ENCODE measurements around the gene SORCS2.

GRCh38 chr4:7444731-7445130, 252.4 kb downstream of the SORCS2 start:
- TF ChIP-seq CTCF (IDR thresholded peaks at IDR 0.05) (no peak), POLR2AphosphoS5 (IDR thresholded peaks at IDR 0.05) (no peak), POLR2A (IDR thresholded peaks at IDR 0.05) (no peak), EP300 (IDR thresholded peaks at IDR 0.05) (no peak)
